ENCODE measurements around the gene RNF157. TPM values are rescaled to one million over a fixed set of nuclear protein-coding genes. Genes with fewer than 3 reads are reported as not detected.
"Not testable (repeated sequence)": the region's sequence is repeated elsewhere in the genome, so short reads cannot be mapped to it uniquely, and the experiment has no call there.

RNF157 gene
- total RNA-seq, 1 donor from 2014 or later, result 0.32 TPM

DNA sequence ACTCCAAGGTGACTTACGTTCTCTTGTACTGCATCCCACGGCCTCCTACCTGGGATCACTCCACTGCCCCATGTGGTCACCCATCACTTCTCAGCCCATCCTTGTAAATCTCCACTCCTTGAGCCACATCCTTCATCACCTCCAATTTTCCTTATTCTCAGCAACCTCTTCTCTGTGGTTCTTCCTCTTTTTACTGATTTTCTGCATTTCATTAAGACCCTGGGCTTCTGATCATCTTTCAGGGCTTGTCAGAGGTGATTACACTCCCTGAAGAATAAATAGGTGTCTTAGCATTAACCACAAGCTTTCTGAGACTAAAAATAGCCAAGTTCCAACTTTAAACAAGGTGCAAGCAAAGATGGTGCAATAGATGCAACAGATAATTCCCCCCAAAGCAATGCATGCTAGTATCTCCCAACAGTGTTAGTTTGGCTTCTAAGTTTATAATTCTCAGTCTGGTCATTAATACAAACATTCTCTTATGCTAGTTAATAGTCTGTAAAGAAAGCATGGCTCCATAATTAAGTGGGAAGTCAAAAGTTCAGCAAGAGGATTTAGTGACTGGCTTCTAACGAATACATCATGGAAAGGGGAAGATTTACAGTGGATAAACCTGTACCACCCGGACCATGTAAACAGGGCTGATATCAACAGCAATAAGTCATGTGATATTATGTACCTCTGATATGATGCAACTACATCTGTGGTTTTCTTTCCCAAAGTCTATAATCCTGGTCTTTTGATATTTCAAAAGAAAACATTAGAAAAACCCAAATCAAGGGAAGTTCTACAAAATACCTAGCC is 51.9 kb downstream of the RNF157 start:
- no peak for ATAC-seq

DNA sequence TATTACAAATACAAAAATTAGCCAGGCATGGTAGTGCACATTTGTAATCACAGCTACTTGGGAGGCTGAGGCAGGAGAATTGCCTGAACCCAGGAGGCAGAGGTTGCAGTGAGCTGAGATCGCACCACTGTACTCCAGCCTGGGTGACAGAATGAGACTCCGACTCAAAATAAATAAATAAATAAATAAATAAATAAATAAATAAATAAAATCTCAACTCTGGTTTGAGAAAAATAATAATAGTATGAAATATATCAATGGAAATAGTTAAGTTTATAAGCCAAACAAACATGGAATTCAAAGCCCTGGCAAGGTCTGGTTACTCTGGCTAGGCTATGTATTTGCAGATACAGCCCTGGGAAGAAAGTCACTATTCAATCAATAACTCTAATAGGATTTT is 53.5 kb downstream of the RNF157 start:
- not testable (repeated sequence) for ATAC-seq

- no peak for ATAC-seq
Observed at GRCh38 chr17:76184290-76184689, 56.0 kb downstream of the RNF157 start.

- ATAC-seq, result peak; percentile 89
Observed at GRCh38 chr17:76182016-76182764, 58.1 kb downstream of the RNF157 start.

DNA sequence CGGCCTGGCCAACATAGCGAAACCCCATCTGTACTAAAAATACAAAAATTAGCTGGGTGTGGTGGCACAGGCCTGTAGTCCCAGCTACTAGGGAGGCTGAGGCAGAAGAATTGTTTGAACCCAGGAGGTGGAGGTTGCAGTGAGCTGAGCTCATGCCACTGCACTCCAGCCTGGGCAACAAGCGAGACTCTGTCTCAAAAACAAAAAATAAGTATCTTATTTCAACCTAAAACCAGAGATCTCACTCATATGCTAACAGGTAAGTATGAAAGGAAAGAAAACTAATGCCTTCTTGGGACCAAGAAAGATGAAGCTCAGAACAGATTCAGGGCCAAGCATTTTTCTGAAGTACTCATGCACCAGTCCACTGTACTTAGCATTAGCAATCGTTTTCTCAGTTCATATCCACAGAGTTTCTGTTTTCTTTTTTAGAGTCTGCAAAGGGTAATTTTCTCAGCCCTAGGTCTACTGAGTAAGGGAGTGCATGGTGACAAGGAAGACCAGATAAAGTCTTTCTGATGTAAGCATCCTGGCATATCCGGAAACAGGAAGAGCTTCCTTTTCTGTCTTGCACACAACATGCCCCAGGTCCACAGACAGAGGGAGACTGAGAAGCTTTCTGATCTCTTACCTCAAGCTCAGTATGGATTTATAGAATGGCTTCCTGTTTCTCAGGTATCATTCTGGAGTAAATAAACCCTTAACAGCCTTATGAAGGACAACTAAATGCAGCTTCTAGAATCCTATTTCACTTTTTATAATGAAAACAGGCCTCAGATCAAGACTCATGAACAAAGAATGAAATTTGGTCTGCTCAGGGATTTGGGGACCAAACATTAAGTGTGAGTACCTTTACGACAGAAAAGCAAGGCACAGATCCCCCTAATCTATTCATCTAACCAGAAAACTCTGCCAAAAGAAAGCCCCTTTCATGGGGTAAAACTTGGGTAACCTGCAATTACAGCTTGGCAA is 60.5 kb downstream of the RNF157 start:
- ATAC-seq, result no peak

DNA sequence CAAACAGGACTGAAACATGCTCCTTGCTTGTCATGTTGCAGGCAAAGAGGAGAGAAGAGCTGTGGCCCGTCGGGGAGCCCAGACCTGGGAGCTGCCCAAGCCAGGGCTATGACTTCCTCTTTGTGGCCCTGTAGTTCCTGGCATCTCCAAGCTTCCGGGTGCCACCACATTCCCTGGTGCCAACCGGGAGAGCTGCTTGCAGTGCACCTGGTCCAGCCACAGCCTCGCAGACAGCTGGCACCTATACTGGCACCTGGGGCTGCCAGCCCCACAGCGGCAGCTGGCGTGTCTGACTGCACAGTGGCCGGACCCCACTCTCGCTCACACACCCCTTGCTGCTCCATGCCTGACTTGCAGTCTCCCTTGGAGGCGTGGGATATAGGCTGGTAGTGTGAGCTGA is 62.2 kb downstream of the RNF157 start:
- no peak for ATAC-seq

DNA sequence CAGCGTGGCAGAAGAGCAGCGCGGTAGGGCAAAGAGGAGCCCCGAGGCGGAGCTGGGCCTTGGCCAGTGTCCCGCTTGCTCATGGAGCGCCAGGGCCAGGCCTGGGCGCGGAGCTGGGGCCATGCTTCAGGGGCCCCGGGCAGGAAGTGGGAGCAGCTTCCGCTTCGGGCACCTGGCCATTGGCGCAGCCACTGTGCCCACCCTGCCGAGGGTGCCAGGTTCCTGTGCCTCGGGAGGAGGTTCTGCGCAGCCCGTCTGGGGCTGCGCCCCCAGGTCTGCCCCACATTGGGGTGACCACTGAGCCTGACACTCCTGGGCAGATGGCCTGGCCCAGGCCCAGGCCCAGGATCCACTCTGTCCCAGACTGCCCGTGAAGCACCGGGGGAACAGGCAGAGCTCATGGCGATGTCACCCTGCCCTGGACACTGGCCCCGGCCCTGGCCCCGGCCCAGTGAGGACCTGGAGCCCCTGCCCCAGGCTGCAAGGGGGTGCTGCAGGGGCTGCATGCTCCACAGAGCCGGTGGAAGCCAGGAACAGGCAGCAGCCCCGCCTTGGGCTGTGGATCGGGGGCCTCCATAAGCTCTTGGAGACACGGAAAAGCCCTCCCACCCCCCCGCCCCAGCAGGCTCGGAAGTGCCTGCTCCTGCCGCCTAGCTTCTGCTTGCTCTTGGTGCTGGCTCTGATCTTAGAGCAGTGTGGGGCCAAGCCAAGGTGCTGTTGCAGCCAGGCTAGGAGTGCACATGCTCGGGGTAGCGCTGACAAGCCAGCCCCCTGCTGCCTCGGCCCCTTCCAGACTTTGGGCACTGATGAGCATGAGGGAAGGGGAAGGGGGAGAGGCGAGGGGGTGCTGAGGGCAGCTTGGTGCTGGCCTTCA is 63.4 kb downstream of the RNF157 start:
- peak; percentile 43 for ATAC-seq

- ATAC-seq, result no peak
Observed at GRCh38 chr17:76174037-76174436, 66.3 kb downstream of the RNF157 start.

DNA sequence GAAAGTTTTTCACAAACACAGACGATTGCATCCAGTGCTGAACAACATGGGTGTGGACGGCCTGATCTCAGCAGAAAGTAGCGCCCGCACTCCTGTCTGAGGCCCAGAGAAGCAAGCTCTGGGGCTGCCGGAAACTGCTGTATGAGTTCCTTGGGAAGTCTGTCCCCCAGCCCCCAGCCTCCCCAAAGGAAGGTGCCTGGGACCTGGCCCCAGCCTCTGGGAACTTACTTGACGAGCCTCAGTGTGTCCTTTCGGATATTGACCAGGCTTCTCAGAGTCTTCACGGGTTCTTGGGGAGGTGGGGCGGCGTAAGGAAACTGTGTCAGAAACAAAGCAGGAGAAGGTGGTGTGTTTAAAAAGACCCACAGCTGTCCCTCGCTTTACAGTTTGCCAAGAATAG is 66.8 kb downstream of the RNF157 start:
- ATAC-seq, result no peak

DNA sequence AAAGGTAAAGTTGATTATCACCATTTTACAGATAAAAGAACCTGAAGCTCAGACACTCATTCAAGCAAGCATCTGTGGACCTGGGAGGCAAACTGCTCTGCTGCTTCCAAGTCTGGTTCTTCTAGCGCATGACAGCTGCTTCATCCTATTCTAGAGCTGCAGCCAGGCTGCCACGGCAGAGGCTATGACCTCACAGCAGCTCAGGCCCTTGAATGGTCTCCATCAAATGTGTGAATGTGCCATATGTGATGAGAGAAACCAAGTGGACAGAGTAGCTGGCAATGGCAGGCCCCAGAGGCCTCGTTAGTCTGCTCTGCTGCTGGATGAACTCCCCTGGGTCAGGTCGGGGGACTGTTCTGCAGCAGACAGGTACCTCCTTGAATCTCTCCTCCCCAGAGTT is 68.6 kb downstream of the RNF157 start:
- ATAC-seq, result no peak

GRCh38 chr17:76170114-76170513 is 70.2 kb downstream of the RNF157 start:
- no peak for ATAC-seq

- no peak for ATAC-seq
Observed at GRCh38 chr17:76166906-76167305, 73.4 kb downstream of the RNF157 start.

DNA sequence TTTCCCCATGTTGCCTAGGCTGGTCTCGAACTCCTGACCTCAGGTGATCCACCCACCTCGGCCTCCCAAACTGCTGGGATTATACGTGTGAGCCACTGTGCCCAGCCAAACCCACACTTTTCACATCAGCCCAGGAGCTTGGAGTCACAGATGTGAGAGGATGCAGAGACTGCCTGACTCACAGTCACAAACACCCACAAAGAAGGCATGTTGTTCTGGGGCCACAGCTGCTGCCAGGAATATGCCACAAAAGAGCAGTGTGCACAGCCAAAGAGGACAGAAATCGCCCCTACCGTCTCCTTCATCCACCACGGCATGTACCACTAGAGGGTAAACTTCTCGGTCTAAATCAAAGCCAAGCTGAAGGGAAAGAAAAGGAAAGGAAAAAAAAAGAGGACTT is 74.1 kb downstream of the RNF157 start:
- no peak for ATAC-seq

DNA sequence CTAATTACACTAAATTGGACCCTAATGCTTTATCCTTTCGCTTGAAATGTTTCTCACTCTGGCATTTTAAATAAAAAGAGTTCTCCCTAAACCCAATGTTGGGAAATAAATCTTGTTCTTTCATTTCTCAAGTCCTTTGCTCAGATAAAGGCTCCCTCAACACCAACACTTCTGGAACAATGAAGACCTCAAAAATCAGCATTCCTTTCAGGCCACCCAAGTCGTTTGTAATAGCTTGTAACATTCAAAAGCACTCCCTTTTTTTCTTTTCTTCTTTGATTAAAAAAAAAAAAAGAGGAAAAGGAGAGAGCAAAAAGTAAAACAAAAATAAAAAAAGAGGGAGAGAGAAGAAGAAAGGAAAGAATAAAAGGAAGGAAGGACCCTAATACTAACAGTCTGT is 76.0 kb downstream of the RNF157 start:
- ATAC-seq, result no peak

GRCh38 chr17:76163919-76164318 is 76.4 kb downstream of the RNF157 start:
- no peak for ATAC-seq

- no peak for ATAC-seq
Observed at GRCh38 chr17:76161619-76162266, 78.5 kb downstream of the RNF157 start.

DNA sequence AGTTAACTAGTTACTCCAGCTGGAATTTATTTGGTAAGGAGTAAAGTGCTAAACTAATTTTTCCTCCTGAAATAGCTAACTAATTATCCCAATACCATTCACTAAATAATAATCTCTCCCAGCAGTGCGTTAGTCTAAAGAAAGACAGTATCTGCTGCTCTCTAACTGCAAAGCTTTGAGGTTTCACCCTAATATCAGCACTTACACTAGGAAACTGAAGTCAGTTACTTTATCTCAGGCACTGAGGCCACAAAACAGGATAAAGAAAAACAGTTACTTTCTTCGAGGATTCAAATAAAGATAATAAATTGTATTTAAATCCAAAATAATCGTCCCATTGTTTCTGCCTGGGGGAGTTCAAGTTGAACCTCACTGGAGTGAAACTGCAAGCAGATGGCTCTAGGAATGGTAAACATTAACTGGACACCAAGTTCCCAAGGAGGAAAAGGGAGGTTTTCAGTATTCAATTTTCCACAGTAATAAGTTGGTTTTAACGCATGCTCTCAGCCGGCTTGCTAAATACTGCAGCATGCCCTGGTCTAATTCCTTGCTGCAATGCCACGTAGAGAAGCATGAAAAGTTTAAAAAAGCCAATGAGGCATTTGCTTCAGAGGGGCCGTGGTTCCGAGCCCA is 79.3 kb downstream of the RNF157 start:
- no peak for ATAC-seq

DNA sequence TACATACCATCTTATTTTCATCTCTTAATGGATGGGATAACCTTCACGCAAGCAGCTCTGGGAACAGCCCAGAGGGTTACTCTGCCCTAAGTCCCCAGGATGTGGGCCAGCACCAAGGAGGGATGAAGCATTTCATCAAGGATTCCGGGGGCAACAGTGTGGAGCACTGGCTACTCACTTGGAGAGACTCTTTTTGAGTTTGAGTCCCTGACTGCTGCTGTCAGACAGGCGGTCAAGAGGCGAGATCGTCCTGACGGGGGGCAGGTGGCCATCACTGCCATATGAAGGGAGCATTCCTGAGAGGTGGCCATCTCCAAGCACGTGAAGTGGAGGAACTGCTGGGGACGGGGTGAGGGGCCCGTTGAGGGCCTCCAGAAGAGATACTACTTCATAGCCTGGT is 81.1 kb downstream of the RNF157 start:
- ATAC-seq, result no peak

- no peak for ATAC-seq
Observed at GRCh38 chr17:76157759-76158158, 82.5 kb downstream of the RNF157 start.

DNA sequence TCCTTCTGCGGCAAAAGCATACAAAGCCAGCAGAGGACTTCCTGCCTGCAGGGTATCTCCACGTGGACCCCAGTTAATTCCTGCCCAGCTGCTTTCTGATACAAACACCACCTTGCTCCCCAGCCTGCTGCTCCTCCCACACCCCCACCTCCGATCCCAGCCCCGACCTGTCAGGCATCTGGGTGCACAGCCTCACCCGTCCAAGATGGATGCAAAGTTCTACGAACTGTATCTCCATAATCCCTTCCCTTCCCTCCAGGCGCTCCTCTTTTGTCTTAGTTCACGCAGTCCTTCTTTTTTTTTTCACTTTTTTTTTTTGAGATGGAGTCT is 83.7 kb downstream of the RNF157 start:
- ATAC-seq, result no peak

Data from esophagus mucosa (tissue), 1 donor.